ENCODE measurements around the gene CCDC88A. TPM values are rescaled to one million over a fixed set of nuclear protein-coding genes. Genes with fewer than 3 reads are reported as not detected.
A peak's percentile ranks its signal among the peaks of the same experiment; 100 is the strongest.

The CCDC88A gene, protein sequence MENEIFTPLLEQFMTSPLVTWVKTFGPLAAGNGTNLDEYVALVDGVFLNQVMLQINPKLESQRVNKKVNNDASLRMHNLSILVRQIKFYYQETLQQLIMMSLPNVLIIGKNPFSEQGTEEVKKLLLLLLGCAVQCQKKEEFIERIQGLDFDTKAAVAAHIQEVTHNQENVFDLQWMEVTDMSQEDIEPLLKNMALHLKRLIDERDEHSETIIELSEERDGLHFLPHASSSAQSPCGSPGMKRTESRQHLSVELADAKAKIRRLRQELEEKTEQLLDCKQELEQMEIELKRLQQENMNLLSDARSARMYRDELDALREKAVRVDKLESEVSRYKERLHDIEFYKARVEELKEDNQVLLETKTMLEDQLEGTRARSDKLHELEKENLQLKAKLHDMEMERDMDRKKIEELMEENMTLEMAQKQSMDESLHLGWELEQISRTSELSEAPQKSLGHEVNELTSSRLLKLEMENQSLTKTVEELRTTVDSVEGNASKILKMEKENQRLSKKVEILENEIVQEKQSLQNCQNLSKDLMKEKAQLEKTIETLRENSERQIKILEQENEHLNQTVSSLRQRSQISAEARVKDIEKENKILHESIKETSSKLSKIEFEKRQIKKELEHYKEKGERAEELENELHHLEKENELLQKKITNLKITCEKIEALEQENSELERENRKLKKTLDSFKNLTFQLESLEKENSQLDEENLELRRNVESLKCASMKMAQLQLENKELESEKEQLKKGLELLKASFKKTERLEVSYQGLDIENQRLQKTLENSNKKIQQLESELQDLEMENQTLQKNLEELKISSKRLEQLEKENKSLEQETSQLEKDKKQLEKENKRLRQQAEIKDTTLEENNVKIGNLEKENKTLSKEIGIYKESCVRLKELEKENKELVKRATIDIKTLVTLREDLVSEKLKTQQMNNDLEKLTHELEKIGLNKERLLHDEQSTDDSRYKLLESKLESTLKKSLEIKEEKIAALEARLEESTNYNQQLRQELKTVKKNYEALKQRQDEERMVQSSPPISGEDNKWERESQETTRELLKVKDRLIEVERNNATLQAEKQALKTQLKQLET (N-terminal part only)
- 15.4 TPM for polyA plus RNA-seq (2012; ENCODE audit: insufficient read length, low read depth)

DNA sequence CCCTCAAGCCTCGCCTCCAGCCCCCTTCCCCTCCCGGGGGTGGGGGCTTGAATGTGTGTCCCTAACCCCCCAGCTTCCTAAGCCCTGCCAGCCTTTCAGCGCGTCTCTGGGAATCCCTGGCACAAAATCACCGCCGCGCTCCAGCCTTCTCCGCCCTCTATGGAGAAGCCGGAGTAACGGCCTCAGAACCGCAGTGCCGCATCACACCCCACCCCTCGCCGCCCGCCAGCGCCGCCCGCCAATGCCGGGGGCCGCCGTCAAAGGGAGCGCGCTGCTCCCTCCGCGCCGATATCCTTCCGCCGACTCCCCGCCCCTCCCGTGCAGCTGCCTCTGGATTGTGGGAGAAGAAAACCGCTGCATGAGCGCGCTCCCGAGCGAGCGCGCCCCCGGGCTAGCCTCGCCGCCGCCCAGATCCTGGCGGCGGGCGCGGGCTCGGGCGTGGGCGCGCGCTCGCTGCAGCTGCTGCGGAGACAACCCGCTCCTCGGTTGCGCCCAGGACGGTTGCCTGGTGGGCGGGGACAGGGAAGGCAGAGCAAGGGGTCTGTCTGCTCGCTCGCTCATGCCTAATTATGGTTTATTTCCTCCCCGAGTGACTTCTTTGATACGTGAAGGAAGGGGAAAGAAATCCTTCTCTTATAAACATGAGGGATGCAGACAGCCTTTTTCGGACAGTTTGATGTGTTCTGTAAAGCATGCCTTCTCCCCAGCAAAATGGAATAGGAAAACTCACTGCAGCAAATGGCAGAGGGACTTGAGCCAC lies at the start of gene CCDC88A:
CCDC88A (minus strand) TSS at position 178 of the 760 bp plus-strand sequence. CDS start 777 bp downstream, outside the sequence.
- TF ChIP-seq SIN3A (IDR thresholded peaks at IDR 0.05; ENCODE audit: borderline replicate concordance, insufficient read depth, low read length) (peak; percentile 84; the same call in 1 of the 2 replicates), FOXP2 (optimal IDR thresholded peaks at IDR 0.05; ENCODE audit: borderline replicate concordance, extremely low read depth, extremely low read length, insufficient read depth) (peak; percentile 94), POLR2AphosphoS5 (IDR thresholded peaks at IDR 0.05; ENCODE audit: low read depth, low read length) (peak; percentile 91), TAF1 (IDR thresholded peaks at IDR 0.05; ENCODE audit: borderline replicate concordance, insufficient read depth, low read length) (peak; percentile 97)
- TF ChIP-seq, protein P1, sequence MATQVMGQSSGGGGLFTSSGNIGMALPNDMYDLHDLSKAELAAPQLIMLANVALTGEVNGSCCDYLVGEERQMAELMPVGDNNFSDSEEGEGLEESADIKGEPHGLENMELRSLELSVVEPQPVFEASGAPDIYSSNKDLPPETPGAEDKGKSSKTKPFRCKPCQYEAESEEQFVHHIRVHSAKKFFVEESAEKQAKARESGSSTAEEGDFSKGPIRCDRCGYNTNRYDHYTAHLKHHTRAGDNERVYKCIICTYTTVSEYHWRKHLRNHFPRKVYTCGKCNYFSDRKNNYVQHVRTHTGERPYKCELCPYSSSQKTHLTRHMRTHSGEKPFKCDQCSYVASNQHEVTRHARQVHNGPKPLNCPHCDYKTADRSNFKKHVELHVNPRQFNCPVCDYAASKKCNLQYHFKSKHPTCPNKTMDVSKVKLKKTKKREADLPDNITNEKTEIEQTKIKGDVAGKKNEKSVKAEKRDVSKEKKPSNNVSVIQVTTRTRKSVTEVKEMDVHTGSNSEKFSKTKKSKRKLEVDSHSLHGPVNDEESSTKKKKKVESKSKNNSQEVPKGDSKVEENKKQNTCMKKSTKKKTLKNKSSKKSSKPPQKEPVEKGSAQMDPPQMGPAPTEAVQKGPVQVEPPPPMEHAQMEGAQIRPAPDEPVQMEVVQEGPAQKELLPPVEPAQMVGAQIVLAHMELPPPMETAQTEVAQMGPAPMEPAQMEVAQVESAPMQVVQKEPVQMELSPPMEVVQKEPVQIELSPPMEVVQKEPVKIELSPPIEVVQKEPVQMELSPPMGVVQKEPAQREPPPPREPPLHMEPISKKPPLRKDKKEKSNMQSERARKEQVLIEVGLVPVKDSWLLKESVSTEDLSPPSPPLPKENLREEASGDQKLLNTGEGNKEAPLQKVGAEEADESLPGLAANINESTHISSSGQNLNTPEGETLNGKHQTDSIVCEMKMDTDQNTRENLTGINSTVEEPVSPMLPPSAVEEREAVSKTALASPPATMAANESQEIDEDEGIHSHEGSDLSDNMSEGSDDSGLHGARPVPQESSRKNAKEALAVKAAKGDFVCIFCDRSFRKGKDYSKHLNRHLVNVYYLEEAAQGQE (IDR thresholded peaks at IDR 0.05; ENCODE audit: insufficient read depth in 1 of 2, low read depth in 2 of 2, low read length in 2 of 2): peak; percentile 32 to 72; a peak in 2 of 4 replicates

DNA sequence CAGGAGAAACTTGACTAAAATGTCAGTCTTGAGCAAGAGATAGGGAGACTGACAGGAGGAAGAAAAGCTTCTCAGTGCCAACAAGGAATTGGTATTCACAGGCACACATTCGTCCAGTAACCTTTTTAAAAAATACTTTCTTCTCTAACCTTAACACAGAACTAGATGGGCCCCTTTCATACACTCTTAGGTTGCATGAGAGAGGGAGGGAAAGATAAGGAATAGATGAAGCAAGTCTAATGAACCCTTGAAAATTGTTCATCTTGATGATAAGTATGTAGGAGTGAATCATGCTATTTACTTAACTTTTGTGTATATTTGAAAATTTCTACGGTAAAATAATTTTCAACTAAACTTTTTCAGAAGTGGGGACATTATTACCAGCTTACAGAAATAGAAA lies 42.0 kb upstream of the CCDC88A start:
- no peak for TF ChIP-seq TAF1 (IDR thresholded peaks at IDR 0.05; ENCODE audit: borderline replicate concordance, insufficient read depth, low read length)
- TF ChIP-seq FOXP2 (optimal IDR thresholded peaks at IDR 0.05; ENCODE audit: borderline replicate concordance, extremely low read depth, extremely low read length, insufficient read depth): no peak
- TF ChIP-seq, protein P1 (IDR thresholded peaks at IDR 0.05; ENCODE audit: insufficient read depth in 1 of 2, low read depth in 2 of 2, low read length in 2 of 2): no peak
- TF ChIP-seq POLR2AphosphoS5 (IDR thresholded peaks at IDR 0.05; ENCODE audit: low read depth, low read length): no peak
- no peak for TF ChIP-seq SIN3A (IDR thresholded peaks at IDR 0.05; ENCODE audit: borderline replicate concordance, insufficient read depth, low read length)

DNA sequence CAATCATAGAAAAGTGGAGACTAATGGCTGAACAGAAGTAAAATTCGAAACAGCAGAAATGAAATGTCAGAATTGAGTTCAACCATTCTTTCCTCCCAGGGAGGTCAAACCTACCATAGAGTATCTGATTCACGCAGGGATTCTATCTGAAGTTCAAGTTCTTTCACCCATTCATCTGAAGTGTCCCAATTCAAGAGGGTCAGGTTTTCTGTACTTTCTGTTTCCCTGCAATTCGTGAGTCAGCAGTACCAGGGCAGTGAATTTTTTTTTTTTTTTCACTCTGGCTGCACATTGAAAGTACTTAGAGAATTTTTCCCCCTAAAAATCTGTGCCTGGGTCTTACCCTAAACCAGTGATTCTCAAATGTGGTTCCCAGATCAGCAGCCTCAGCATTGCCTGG lies 40.9 kb upstream of the CCDC88A start:
- TF ChIP-seq, protein P1 (IDR thresholded peaks at IDR 0.05; ENCODE audit: insufficient read depth in 1 of 2, low read depth in 2 of 2, low read length in 2 of 2): no peak
- TF ChIP-seq SIN3A (IDR thresholded peaks at IDR 0.05; ENCODE audit: borderline replicate concordance, insufficient read depth, low read length): no peak
- no peak for TF ChIP-seq TAF1 (IDR thresholded peaks at IDR 0.05; ENCODE audit: borderline replicate concordance, insufficient read depth, low read length)
- TF ChIP-seq FOXP2 (optimal IDR thresholded peaks at IDR 0.05; ENCODE audit: borderline replicate concordance, extremely low read depth, extremely low read length, insufficient read depth): no peak
- no peak for TF ChIP-seq POLR2AphosphoS5 (IDR thresholded peaks at IDR 0.05; ENCODE audit: low read depth, low read length)

DNA sequence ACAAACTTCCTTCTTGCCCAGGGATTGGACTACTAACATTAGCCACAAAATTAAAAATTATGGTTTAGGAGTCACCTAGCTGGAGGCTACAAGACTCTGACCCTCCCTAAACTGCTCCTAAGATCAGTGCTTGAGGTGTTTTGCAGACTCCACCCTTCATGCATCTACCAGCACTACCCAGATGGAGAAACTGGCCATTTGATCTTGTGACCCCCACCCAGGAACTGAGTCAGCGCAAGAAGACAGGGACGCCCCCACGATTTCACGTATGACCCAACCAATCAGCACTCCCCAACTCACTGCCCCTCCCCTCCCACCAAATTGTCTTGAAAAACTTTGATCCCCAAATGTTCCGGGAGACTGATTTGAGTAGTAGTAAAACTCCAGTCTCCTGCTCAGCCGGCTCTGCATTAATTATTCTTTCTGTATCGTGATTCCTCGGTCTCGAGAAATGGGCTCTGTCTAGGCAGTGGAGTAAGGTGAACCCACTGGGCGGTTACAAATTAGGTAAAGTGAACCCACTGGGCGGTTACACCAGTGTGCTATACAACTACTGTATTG lies 40.1 kb upstream of the CCDC88A start:
- no peak for TF ChIP-seq SIN3A (IDR thresholded peaks at IDR 0.05; ENCODE audit: borderline replicate concordance, insufficient read depth, low read length)
- no peak for TF ChIP-seq FOXP2 (optimal IDR thresholded peaks at IDR 0.05; ENCODE audit: borderline replicate concordance, extremely low read depth, extremely low read length, insufficient read depth)
- TF ChIP-seq, protein P1 (IDR thresholded peaks at IDR 0.05; ENCODE audit: insufficient read depth in 1 of 2, low read depth in 2 of 2, low read length in 2 of 2): no peak
- TF ChIP-seq TAF1 (IDR thresholded peaks at IDR 0.05; ENCODE audit: borderline replicate concordance, insufficient read depth, low read length): no peak
- TF ChIP-seq POLR2AphosphoS5 (IDR thresholded peaks at IDR 0.05; ENCODE audit: low read depth, low read length): no peak
